Astrocyte of the spinal cord (primary cell): ENCODE results near the gene TOM1.

Experiments
- DNase-seq: peaks from one replicate; pipeline ENCODE4 v3.0.0; 2011; ENCODE audit warnings: low read depth, low spot score
- H3K4me3 ChIP-seq: 2 replicates; pipeline ENCODE4 v1.5.1; 2011; ENCODE audit warnings: low read depth, mild to moderate bottlenecking, low read length, moderate library complexity
- CTCF ChIP-seq: IDR thresholded peaks from 2 replicates; pipeline ENCODE4 v1.5.1; 2012; ENCODE audit warnings: low read depth, mild to moderate bottlenecking, low read length, inconsistent platforms
- in situ Hi-C: cut with HindIII; loops from 2 replicates; pipeline ENCODE4 v1.10.0; 2017; ENCODE audit warnings: low sequenced_read_pairs

The TOM1 gene

GRCh38 chr22:35344956-35345690, 45.4 kb downstream of the TOM1 start:
- no peak overlapping the region for H3K4me3 ChIP-seq
- TF ChIP-seq CTCF: no peak
- DNase-seq: no peak
- in situ Hi-C loops: no loop called here

- in situ Hi-C loops: no loop called here
- TF ChIP-seq CTCF: no peak
- no peak for DNase-seq
- H3K4me3 ChIP-seq: no peak overlapping the region
These were observed 46.3 kb downstream of the TOM1 start for GRCh38 chr22:35345808-35346505.

- in situ Hi-C loops: no loop called here
- DNase-seq: no peak
- H3K4me3 ChIP-seq: no peak overlapping the region
- TF ChIP-seq CTCF: no peak
These were observed 47.0 kb downstream of the TOM1 start for GRCh38 chr22:35346596-35347220.

- no peak for DNase-seq
- H3K4me3 ChIP-seq: no peak overlapping the region
- no peak for TF ChIP-seq CTCF
These were observed 47.8 kb downstream of the TOM1 start for GRCh38 chr22:35347462-35347861.

GRCh38 chr22:35348026-35348590, 48.4 kb downstream of the TOM1 start:
- no peak for DNase-seq

More at GRCh38 chr22:35347462-35347861, 47.8 kb downstream of the TOM1 start:
- in situ Hi-C loops: no loop called here

More at GRCh38 chr22:35348026-35348590, 48.4 kb downstream of the TOM1 start:
- H3K4me3 ChIP-seq: no peak overlapping the region
- no peak for TF ChIP-seq CTCF
- in situ Hi-C loops: no loop called here
